Endothelial cell of hepatic sinusoid (primary cell): ENCODE results near the gene AOX1.
"Not testable (repeated sequence)": the region's sequence is repeated elsewhere in the genome, so short reads cannot be mapped to it uniquely, and the experiment has no call there.

Experiments used
- in situ Hi-C: cut with HindIII; loops from 2 replicates; pipeline ENCODE4 v1.10.0; 2017; ENCODE audit warnings: low sequenced_read_pairs

AOX1 gene

DNA sequence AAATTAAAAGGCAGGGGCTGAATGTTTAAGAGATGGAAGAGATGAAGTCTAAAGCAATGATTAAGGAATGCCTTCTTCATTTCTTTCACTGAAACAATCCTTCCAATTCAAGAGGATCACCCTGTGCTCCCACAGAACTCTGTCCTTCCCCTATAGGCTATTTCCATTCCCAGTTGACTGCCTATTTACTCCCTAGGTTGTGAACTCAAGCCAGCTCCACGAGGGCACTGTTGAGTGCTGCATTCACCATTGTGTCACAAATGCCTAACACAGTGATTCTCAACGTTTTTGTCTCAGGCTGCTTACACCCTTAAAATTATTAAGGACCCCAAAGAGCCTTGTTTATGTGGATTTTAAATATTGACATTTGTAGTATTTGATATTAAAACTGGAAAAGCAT lies 112.4 kb downstream of the AOX1 start:
- in situ Hi-C loops = no loop called here

DNA sequence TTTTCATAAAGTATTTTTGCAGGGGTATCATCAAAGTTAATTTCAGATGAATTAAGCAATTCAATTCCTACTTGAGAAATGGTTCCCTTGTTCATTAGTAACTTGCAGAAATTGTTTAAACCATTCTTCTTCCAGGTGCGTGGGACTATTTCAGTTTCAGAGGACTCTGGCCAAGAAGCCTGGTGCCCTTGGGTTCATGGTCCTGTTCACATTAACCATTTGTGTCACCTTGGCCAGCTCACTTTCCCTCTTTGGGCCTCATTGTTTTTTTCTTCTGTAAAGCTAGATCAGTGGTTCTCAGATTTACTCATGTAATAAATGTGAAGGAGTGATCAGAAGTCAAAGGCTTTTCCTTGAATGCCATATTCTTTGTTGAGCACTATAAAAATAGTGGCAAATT lies 113.5 kb downstream of the AOX1 start:
- in situ Hi-C loops = no loop called here

- in situ Hi-C loops = loop anchor here (5.0 kb wide), 1 partner anchor 119 kb away; no protein-coding TSS in a partner anchor
These were observed 115.0 kb downstream of the AOX1 start for GRCh38 chr2:200700856-200701255.

DNA sequence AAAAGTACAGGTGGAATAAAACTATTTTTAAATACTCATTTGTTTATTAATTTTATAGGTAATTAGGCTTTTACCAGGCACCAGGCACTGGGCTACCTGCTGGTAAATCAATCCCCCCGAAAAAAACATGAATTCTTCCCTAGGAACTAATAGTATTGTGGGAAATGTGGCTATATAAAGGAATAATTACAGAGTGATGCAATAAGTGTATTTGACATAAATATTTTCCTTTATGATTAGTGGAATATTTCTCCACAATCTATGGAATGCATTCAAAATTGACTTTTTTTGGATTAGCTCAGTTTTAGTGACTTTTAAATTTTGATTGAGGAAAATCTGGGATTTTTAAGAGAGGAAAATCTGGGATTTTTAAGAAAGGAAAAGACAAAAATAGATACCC lies 116.2 kb downstream of the AOX1 start:
- in situ Hi-C loops = loop anchor here (5.0 kb wide), 1 partner anchor 120 kb away; no protein-coding TSS in a partner anchor

DNA sequence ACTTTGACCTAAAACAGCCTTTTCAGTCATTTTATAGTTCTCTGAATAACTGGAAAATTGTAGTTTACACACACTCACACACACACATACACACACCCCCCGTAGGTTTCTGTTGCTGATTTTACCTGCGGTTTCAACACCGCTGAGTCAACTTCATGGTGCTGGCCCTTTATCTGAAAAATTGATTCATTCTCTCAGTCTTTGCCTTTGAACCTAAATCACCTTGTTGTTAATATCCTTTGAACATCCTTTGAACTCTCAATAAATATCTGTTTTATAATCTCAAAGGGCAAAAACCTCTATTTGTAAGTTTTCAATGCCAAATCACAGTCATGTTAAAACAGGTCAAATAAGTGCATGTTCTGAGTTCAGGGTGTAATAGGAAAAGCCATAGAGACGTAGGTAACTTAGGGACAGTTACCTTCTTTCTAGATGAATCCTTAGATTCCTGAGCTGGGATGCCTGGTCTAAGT lies 116.9 kb downstream of the AOX1 start:
- in situ Hi-C loops = loop anchor here (5.0 kb wide), 1 partner anchor 120 kb away; no protein-coding TSS in a partner anchor

DNA sequence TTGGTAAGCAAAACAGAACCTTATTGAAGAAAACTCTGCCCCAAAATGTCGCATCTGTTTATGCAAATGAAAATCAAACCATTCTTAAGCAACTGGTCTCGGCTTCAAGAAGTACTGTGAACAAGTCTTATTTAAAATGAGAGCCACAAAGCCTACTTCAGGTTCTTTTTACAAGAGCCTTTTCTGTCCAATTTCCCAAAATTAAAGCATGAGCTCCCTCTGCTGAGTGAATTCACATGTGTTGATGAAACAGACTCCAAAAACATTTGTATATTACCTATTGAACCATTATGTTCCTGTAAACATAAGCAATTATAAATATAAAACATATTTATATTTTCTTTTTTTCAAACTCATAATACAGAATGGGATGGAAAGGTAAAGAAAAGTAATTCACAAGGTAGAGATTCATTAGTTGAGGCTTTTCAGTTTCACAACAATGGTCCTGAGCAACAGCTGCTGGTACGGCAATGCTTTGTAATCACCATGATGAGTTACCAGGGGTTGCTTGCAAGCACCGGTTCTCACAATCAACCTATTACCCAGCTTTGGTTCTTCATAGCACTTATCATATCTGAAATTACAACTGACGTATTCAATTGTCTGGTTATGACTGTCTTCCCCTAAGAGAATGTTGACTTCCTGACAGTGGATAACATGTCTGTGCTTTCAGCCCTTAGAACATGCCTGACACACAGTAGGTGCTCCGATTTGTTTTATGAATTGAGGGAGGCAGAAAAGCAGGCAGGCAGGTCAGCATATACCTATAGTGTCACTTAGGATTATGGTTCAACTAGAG lies 117.5 kb downstream of the AOX1 start:
- in situ Hi-C loops = loop anchor here (5.0 kb wide), 1 partner anchor 121 kb away; no protein-coding TSS in a partner anchor

- in situ Hi-C loops = loop anchor here (5.0 kb wide), 1 partner anchor 122 kb away; no protein-coding TSS in a partner anchor
These were observed 118.3 kb downstream of the AOX1 start for GRCh38 chr2:200703926-200704637.

GRCh38 chr2:200705305-200706041 lies 119.7 kb downstream of the AOX1 start:
- in situ Hi-C loops = loop anchor here (5.0 kb wide), 1 partner anchor 102 kb away; no protein-coding TSS in a partner anchor

GRCh38 chr2:200708943-200709342 lies 123.1 kb downstream of the AOX1 start:
- in situ Hi-C loops = loop anchor here (5.0 kb wide), 1 partner anchor 98 kb away; no protein-coding TSS in a partner anchor

- in situ Hi-C loops = no loop called here
These were observed 127.3 kb downstream of the AOX1 start for GRCh38 chr2:200713003-200713703.

- in situ Hi-C loops = no loop called here
These were observed 127.9 kb downstream of the AOX1 start for GRCh38 chr2:200713704-200714064.

- in situ Hi-C loops = not testable (repeated sequence)
These were observed 129.2 kb downstream of the AOX1 start for GRCh38 chr2:200715014-200715413.

- in situ Hi-C loops = no loop called here
These were observed 130.6 kb downstream of the AOX1 start for GRCh38 chr2:200716386-200716785.
